Smooth muscle cell (in vitro differentiated cells): ENCODE measurements around the gene SLC35E4. TPM values are rescaled to one million over a fixed set of nuclear protein-coding genes. Genes with fewer than 3 reads are reported as not detected.

Experiments
- DNase-seq: peaks from one replicate; lab custom pipeline; 2025; ENCODE audit not compliant: unreplicated experiment; lab: John Stamatoyannopoulos, UW
- H2AFZ ChIP-seq: fragments of 200-600 bp; sonication (generic); 2 replicates; pipeline ENCODE4 v1.6.0; 2016; ENCODE audit warnings: antibody characterized with exemption, low read depth, mild to moderate bottlenecking
- H3F3A ChIP-seq: fragments of 200-600 bp; sonication (generic); 2 replicates; pipeline ENCODE4 v1.6.0; 2017; ENCODE audit warnings: antibody characterized with exemption, low read depth
- H3K27ac ChIP-seq: fragments of 200-600 bp; sonication (generic); 2 replicates; pipeline ENCODE4 v1.5.1; 2016; ENCODE audit warnings: low read depth, mild to moderate bottlenecking
- H3K27me3 ChIP-seq: fragments of 200-600 bp; sonication (generic); 2 replicates; pipeline ENCODE4 v1.6.1; 2016; ENCODE audit warnings: low read depth, mild to moderate bottlenecking
- H3K36me3 ChIP-seq: fragments of 200-600 bp; sonication (generic); 2 replicates; pipeline ENCODE4 v1.5.1; 2016; ENCODE audit warnings: low read depth
- H3K4me1 ChIP-seq: fragments of 200-600 bp; sonication (generic); 2 replicates; pipeline ENCODE4 v1.5.1; 2016; ENCODE audit warnings: low read depth
- H3K4me2 ChIP-seq: fragments of 200-600 bp; sonication (generic); 2 replicates; pipeline ENCODE4 v1.6.0; 2016; ENCODE audit warnings: mild to moderate bottlenecking
- H3K4me3 ChIP-seq: fragments of 200-600 bp; sonication (generic); 2 replicates; pipeline ENCODE4 v1.5.1; 2016; ENCODE audit warnings: mild to moderate bottlenecking
- H3K79me2 ChIP-seq: fragments of 200-600 bp; sonication (generic); 2 replicates; pipeline ENCODE4 v1.6.0; 2016; ENCODE audit warnings: low read depth, mild to moderate bottlenecking
- H3K9ac ChIP-seq: fragments of 200-600 bp; sonication (generic); 2 replicates; pipeline ENCODE4 v1.6.0; 2016; ENCODE audit warnings: low read depth
- H3K9me3 ChIP-seq: fragments of 200-600 bp; sonication (generic); replicated peaks from 2 replicates; pipeline ENCODE4 v1.5.1; 2016; ENCODE audit warnings: low read depth
- H4K20me1 ChIP-seq: fragments of 200-600 bp; sonication (generic); 2 replicates; pipeline ENCODE4 v1.6.0; 2016; ENCODE audit warnings: low read depth
- CTCF ChIP-seq: fragments of 200-600 bp; sonication (generic); IDR thresholded peaks from 2 replicates; pipeline ENCODE4 v1.5.1; 2017; ENCODE audit warnings: borderline replicate concordance, mild to moderate bottlenecking, antibody characterized with exemption; ENCODE audit not compliant: insufficient read depth, poor library complexity, severe bottlenecking
- WGBS: methylation state at CpG from one replicate; pipeline ENCODE4 v1.1.7; 2016; ENCODE audit warnings: low lambda C conversion rate; 5-methylcytosine and 5-hydroxymethylcytosine counted together
- polyA plus RNA-seq: library from polyadenylated mRNA; unstranded; fragments of >200 nt; fragmentation: Nextera tagmentation; extraction: Ambion mirVana; gene quantifications from 2 replicates; pipeline ENCODE4 v1.2.1, GENCODE V29; 2016
- total RNA-seq: library from RNA; depleted of rRNA; stranded (reverse); fragments of >200 nt; gene quantifications from 2 replicates; pipeline ENCODE4 v1.2.3, GENCODE V29; 2014

The SLC35E4 gene
- total and polyA plus RNA-seq, 2 experiments from 2014 or later, result 3.6 to 7.2 TPM

GRCh38 chr22:30687358-30687757 is 51.8 kb downstream of the SLC35E4 start:
- 92% methylated on average over 4 of the region's 4 CpGs for WGBS
- no peaks in the 10 kb centered on the region for H3K79me2 ChIP-seq
- H3K27me3 ChIP-seq, result peaks cover 7% of the 10 kb centered on the region
- TF ChIP-seq CTCF, result no peak
- no peak for DNase-seq
- no peaks in the 10 kb centered on the region for H3K4me1 ChIP-seq
- no peaks in the 10 kb centered on the region for H3F3A ChIP-seq
- no peak overlapping the region for H3K4me2 ChIP-seq
- H2AFZ ChIP-seq, result no peak overlapping the region
- H3K36me3 ChIP-seq, result no peaks in the 10 kb centered on the region
- no peak overlapping the region for H3K27ac ChIP-seq
- H3K9ac ChIP-seq, result no peak overlapping the region
- H4K20me1 ChIP-seq, result no peaks in the 10 kb centered on the region
- H3K9me3 ChIP-seq, result no peaks in the 10 kb centered on the region
- H3K4me3 ChIP-seq, result no peak overlapping the region

- Histone ChIP-seq H3K9ac (no peak overlapping the region), H3K27me3 (no peaks in the 10 kb centered on the region), H2AFZ (no peak overlapping the region), H4K20me1 (no peaks in the 10 kb centered on the region), H3F3A (no peaks in the 10 kb centered on the region), H3K79me2 (no peaks in the 10 kb centered on the region), H3K9me3 (no peaks in the 10 kb centered on the region), H3K36me3 (no peaks in the 10 kb centered on the region), H3K4me3 (no peak overlapping the region), H3K4me1 (no peaks in the 10 kb centered on the region), H3K4me2 (no peak overlapping the region), H3K27ac (no peak overlapping the region)
- 55% methylated on average over 1 of the region's 1 CpG for WGBS
- no peak for DNase-seq
- TF ChIP-seq CTCF, result no peak
Observed at GRCh38 chr22:30689622-30690021, 54.0 kb downstream of the SLC35E4 start.

GRCh38 chr22:30691204-30691603 is 55.6 kb downstream of the SLC35E4 start:
- Histone ChIP-seq H3K4me1 (peaks cover 2% of the 10 kb centered on the region), H3K27me3 (peaks cover 14% of the 10 kb centered on the region), H3K79me2 (no peaks in the 10 kb centered on the region), H2AFZ (no peak overlapping the region), H4K20me1 (no peaks in the 10 kb centered on the region), H3K9ac (no peak overlapping the region), H3K36me3 (no peaks in the 10 kb centered on the region), H3K4me2 (no peak overlapping the region), H3K27ac (no peak overlapping the region), H3K4me3 (no peak overlapping the region), H3K9me3 (no peaks in the 10 kb centered on the region), H3F3A (no peaks in the 10 kb centered on the region)
- no peak for TF ChIP-seq CTCF
- 82% methylated on average over 1 of the region's 1 CpG for WGBS
- no peak for DNase-seq

- peaks cover 2% of the 10 kb centered on the region for H3K4me1 ChIP-seq
- no peaks in the 10 kb centered on the region for H3K36me3 ChIP-seq
- H3K27ac ChIP-seq, result no peak overlapping the region
- no peak for TF ChIP-seq CTCF
- H3K9ac ChIP-seq, result no peak overlapping the region
- no peaks in the 10 kb centered on the region for H3F3A ChIP-seq
- H3K4me3 ChIP-seq, result peak overlapping the region; percentile 64
- 2% methylated on average over 22 of the region's 38 CpGs for WGBS
- peak overlapping the region; percentile 98 for H3K4me2 ChIP-seq
- peaks cover 30% of the 10 kb centered on the region for H3K27me3 ChIP-seq
- H2AFZ ChIP-seq, result peak overlapping the region; percentile 74
- no peak for DNase-seq
- H4K20me1 ChIP-seq, result no peaks in the 10 kb centered on the region
- no peaks in the 10 kb centered on the region for H3K9me3 ChIP-seq
- no peaks in the 10 kb centered on the region for H3K79me2 ChIP-seq
Observed at GRCh38 chr22:30694171-30694639, 58.6 kb downstream of the SLC35E4 start.
